Gastrocnemius medialis (tissue), 4 donors: ENCODE data around the gene SCIN.

ENCODE experiments used
- CTCF ChIP-seq, 5 experiments: fragments of 450-650 bp in 3 of 5; fragments of 200-600 bp in 2 of 5; sonication (generic) in 2 of 5; IDR thresholded peaks in 4 of 5; conservative IDR thresholded peaks in 1 of 5; 1 replicate in 4 of 5; 2 replicates in 1 of 5; pipeline ENCODE4 v1.5.1; 2016 to 2019; ENCODE audit warnings: antibody characterized with exemption in 5 of 5, mild to moderate bottlenecking in 3 of 5, moderate library complexity in 3 of 5
- POLR2A ChIP-seq, 2 donors: fragments of 450-650 bp; IDR thresholded peaks; one replicate each; pipeline ENCODE4 v1.6.1; 2017; ENCODE audit warnings: antibody characterized with exemption in 2 of 2, mild to moderate bottlenecking in 2 of 2, moderate library complexity in 2 of 2

GRCh38 chr7:12655161-12655560 lies 84.6 kb downstream of the SCIN start:
- TF ChIP-seq CTCF (IDR thresholded peaks at IDR 0.05 in 4 of 5, conservative IDR thresholded peaks at IDR 0.05 in 1 of 5) = no peak
- no peak for TF ChIP-seq POLR2A (IDR thresholded peaks at IDR 0.05)
